Measurements from ENCODE around the gene BOD1L1.

- TF ChIP-seq POLR2AphosphoS5 (IDR thresholded peaks at IDR 0.05; ENCODE audit: low read depth, low read length) (no peak), POLR2A (IDR thresholded peaks at IDR 0.05; ENCODE audit: low read depth, low read length) (no peak)
Measured at GRCh38 chr4:13558881-13559280, 68.6 kb downstream of the BOD1L1 start.

All from GM12892 (cell line).